GM12891 (cell line): ENCODE data around the gene DNAJC11.

ENCODE experiments used
- POLR2A ChIP-seq: IDR thresholded peaks from 2 replicates; pipeline ENCODE4 v1.6.1; 2011; ENCODE audit warnings: low read depth, low read length, control low read depth
- POLR2AphosphoS5 ChIP-seq: IDR thresholded peaks from 2 replicates; pipeline ENCODE4 v1.6.1; 2011; ENCODE audit warnings: low read depth, low read length, control low read depth
- POU2F2 ChIP-seq: IDR thresholded peaks from 2 replicates; pipeline ENCODE4 v1.6.1; 2011; ENCODE audit warnings: low read depth, mild to moderate bottlenecking, control low read depth, low read length, moderate library complexity
- SPI1 ChIP-seq: IDR thresholded peaks from 2 replicates; pipeline ENCODE4 v1.6.1; 2011; ENCODE audit warnings: low read depth, low read length, control low read depth
- TAF1 ChIP-seq: IDR thresholded peaks from 2 replicates; pipeline ENCODE4 v1.6.1; 2011; ENCODE audit warnings: low read depth, low read length, control low read depth

DNA sequence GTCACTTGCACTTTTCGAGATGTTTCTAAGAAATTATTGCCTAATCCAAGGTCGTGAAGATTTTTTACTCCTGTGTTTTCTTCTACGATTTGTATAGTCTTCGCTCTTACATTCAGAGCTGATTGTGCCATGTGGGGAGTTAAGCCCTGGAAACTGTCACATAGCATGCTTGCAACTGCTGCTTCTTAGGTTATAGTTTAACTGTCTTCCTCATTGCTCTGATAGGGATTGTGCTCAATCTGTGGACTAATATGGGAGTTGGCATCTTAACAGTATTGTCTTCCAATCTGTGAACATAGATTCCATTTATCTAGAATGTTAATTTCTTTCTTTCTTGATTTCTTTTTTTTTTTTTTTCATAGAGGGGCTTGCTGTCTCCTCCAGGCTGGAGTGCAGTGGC is 48.9 kb upstream of the DNAJC11 start:
- no peak for TF ChIP-seq TAF1
- TF ChIP-seq POLR2A: no peak
- TF ChIP-seq POLR2AphosphoS5: no peak
- TF ChIP-seq POU2F2: no peak
- TF ChIP-seq SPI1: no peak
